Hindlimb muscle (tissue), 1 donor: ENCODE data around the gene CACNA1A. TPM values are rescaled to one million over a fixed set of nuclear protein-coding genes. Genes with fewer than 3 reads are reported as not detected.

Experiments
- DNase-seq: peaks from one replicate; pipeline ENCODE4 v3.0.0-alpha.2; 2013
- polyA plus RNA-seq: library from polyadenylated mRNA; unstranded; fragments of 120-200 nt; gene quantifications from one replicate; pipeline ENCODE4 v1.2.1, GENCODE V29; 2013; ENCODE audit not compliant: insufficient read length

Gene CACNA1A
- polyA plus RNA-seq, 1 donor: 1.8 TPM

DNA sequence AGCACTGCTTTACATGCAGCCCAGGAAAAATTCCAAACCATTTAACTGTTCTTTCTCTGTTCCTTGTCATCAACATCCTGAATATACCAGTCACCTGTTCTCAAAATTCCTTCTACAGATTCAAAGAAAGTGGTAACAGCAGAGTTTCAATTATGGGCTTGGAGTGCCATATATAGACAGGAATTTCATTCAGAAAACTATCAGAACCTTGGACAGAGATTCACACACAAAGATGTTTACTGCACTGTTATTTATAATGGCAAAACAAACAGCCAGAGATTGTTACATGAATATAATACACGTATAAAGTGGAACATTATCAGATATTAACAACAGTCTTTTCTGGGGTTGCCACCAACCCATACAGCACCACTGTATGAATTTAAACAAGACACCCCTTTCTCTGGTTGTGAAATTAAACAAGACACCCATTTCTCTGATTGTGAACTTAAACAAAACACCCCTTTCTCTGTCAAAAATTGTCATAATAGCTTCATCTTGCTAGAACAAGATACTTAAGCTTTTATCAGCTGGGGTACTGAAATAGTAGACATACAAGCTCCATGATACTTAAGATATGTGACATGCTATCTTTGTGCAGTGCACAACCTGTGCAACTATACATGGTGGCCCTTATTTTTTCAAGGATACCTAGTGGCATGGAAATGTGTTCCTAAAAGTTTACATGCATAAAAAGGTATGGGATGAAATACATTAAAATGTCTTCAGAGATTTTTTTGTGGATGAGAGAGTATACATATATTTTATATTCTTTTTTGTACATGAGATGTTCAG lies 12.6 kb downstream of the CACNA1A start:
- DNase-seq: no peak

DNA sequence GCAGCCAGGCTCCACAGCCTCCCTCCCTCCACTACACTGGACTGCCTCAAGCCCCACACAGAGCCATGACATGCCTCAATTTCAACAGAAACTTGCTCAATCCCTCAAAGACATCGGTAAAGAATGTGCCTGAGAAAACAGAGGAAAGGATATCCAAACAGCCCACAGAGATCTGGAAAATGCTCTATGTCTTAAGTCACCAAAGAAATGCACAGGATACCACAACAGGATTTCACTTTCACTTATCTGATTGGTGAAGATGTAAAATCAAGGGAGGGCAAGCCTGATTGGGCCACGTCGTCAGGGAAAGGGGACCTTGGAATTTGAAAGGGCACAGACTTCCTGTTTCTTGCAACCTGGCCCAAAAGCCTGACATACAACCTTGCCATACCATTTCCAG lies 14.2 kb downstream of the CACNA1A start:
- no peak for DNase-seq

DNA sequence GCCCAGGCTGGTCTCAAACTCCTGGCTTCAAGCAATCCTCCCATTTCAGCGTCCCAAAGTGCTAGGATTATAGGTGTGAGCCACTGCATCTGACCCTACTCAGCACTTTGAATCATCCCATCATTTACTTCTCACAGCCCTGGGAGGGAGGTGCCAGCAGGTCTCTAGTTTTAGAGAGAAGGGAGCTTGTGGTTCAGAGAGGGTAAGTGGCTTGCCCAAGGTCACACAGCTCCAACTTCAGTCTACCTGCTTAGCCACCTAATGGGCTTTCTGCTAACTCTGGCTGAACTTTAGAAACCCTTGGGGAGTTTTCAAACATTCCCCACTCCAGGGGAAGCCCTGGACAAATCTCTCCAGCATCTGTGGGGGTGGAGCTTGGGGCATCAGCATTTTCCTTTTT lies 18.3 kb downstream of the CACNA1A start:
- no peak for DNase-seq

DNA sequence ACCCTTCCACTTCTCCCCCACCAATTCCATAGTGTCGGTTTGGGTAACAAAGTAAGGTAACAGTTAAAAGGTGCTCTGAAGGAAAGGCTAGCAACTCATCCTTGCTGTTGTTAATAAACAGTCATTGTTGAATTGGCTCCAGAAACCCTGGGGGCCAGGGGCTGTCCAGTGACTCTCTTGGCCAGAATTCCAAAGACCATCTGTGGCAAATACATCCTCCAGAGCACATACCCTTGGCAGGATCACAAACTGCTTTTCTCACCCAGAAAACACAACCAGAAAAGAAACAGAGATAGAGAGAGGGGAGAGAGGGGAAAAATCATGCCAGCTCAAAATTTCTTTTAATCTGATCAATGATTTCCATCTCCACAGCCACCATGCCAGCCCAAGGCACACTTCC lies 22.1 kb downstream of the CACNA1A start:
- no peak for DNase-seq

DNA sequence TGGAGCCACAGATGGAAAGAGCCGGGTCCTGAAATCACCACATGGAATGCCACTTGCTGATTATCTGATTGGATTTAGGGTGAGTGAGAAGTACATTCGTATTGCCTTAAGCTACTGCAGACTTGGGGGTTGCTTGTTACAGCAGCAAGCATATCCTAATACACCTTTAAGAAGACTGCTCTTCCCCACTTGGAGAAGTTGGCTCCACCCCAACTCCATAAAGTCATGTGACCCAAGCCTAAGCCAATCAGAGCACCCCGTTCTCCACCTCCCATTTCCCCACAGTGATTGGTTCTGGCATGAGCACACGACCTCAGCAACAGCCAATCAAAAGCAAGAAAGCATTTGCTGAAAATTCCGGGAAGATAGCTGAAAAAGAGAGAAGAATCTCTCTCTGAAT lies 23.1 kb downstream of the CACNA1A start:
- DNase-seq: no peak

DNA sequence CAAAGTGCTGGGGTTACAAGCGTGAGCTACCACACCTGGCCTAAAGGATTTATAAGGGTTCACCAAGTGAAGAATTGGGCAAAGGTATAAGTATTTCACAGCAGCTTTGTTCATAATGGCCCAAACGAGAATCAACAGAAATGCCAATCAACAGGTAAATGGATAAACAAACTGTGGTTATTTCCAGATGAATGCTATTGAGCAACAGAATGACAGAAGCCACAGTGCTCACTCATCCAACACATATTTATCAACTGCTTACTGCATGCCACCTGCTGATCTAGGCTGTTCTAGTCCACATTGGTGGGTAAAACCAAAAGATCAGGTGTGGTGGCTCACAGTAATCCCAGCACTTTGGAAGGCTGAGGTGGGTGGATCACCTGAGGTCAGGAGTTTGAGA lies 27.7 kb downstream of the CACNA1A start:
- no peak for DNase-seq

DNA sequence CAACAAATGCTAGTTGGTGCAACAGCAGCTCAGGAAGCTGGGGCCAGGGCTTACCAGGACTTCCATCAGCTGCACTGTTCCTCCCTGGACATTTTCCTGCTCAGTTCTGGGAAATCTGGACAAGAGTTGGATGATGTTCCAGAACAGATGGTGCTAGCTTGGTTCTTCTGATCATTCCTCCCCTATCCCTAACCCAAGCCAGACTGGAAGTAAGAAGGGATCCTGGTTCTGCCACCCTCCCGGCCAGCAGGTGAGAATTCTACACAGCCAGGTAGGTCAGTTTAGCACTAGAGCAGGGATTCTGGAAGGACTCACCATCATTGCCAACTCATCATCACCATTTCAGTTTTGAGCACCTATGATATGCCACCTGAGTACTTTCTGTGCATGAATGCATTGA lies 30.2 kb downstream of the CACNA1A start:
- no peak for DNase-seq

DNA sequence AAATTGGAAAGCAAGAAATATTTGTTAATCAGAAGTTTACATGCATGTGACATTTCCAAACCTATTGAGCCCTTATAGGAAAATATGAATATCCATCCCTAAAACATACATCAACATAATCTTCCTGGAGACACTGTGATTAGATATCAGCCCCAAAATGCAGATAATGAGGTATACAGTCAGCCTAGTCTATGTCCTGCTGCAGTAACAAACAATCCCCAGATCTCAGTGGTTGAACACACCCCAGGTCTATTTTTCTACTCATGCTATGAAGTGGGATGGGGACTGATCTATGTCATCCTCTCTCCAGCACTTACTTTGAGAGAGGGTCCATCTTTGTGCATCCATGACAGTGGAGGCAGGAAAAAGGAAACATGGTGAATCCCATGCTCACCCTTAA lies 31.2 kb downstream of the CACNA1A start:
- no peak for DNase-seq

DNA sequence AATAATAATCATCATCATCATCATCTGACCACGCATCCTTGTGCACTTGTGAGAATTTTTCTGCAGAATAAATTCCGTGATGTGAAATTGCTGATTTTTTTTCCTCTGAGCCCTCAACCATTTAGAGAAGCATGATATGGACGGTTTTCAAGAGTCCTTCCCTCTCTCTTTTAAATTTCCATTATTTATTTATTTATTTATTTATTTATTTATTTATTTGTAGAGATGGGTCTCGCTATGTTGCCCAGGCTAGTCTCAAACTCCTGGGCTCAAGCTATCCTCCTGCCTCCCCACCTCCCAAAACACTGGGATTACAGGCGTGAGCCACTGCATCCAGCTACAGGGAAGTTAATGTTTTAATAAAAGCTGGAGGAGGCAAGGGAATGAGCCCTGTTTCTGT lies 39.6 kb downstream of the CACNA1A start:
- DNase-seq: no peak

DNA sequence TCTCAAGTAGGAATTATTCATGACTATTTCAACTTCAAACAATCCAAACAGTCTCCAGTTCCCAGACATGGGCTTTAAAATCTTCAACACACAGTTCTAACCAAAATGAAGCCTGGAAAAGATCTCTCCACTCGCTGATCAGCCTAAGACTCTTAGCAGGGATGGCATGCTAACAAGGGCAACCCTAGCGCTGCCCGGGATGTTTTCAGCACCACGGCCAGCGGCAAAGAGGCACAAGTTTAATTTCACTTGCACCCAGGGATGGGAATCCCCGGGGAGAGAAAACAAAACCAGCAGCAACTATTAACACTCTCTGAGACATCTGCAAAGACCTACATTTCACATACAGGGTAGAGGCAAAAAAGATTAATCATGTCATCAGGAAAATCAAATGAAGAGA lies 43.0 kb downstream of the CACNA1A start:
- DNase-seq: no peak

DNA sequence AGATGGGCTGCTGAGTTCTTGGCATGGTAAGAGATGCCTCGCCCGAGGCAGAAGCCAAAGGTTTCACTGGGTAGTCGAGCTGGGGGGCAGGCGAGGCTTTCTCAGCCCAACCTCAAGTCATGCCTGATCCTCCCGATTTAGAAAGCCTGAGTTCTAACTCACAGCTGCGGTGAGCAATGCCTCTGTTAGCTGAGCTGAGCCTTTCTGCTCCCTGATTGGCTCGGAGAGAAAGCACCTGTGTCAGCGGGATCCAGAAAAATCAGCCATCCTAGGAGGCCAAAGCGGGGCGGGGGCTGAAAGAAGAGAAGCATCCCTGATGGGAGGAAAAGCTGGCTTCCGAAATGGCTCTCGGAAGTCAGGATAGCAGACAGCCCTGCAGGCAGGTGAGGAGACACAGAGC lies 44.7 kb downstream of the CACNA1A start:
- DNase-seq: no peak

DNA sequence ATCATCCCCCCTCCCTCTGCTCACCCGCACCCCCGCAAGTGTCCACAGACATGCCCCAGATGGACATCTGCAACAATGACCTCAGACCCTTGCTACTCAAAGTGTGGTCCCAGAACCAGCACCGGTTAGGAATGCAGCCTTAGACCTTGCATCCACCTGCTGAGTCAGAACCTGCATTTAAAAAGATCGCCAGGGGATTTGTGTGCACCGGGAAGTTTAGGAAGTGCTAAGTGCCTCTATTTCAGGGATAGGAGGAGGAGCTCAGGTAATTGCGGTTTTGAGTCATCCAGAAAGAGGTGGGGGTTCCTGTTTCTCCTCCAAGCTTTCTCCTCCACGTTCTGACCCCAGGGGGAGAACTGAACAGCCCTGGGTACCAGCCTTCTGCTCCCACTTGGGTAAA lies 46.2 kb downstream of the CACNA1A start:
- DNase-seq: no peak

DNA sequence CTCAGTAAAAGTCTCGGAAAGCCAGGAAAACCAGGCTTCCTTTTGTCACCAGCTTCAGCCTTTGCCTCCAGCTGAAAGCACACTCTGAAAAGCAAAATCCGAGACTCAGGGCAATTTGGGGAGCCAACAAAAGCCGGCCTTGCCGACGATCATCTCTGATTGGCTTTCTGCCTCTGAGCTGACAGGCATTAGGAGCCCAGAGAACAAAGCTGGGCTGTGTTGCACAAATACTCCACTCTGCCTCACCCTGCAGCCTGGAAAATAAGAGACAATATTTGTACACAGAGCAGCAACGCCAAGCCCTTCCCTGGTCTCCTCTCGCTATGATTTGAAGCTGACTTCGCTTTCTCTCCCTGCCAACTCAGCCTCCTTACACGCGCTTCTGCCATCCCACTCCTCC lies 46.9 kb downstream of the CACNA1A start:
- DNase-seq: no peak

DNA sequence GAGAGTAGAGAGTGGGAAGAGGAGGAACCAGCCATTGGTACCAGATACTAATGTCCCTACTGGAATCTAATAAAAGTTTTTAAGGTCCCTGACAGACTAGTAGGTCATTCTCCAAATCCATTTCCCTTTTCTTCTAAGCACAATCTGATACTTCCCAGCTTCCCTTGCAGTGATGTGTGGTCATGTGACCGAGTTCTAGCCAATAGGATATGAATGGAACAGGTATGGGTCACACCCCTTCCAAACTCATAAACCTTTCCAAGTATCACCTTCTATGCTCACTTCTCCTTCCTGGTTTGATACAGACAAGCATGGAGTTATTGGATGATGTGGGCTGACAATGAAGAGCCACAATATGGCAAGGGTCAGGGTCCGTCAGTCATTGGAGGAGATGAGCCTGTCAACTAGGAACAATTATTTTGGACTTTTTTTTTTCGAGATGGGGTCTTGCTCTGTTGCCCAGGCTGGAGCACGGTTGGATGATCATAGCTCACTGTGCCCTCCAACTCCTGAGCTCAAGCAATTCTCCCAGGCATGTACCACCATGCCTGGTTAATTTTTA lies 54.8 kb downstream of the CACNA1A start:
- no peak for DNase-seq

DNA sequence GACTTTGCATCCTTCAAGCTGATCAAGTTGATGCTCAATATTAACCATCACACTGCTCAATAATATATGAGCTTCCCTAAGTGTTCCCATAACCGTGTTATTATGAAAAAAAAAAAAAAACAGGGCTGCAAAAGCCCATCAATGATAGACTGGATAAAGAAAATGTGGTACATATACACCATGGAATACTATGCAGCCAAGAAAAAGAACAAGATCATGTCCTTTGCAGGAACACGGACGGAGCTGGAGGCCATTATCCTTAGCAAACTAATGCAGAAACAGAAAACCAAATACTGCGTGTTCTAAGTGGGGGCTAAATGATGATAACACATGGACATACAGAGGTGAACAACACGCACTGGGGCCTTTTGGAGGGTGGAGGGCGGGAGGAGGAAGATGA lies 58.3 kb downstream of the CACNA1A start:
- DNase-seq: no peak

DNA sequence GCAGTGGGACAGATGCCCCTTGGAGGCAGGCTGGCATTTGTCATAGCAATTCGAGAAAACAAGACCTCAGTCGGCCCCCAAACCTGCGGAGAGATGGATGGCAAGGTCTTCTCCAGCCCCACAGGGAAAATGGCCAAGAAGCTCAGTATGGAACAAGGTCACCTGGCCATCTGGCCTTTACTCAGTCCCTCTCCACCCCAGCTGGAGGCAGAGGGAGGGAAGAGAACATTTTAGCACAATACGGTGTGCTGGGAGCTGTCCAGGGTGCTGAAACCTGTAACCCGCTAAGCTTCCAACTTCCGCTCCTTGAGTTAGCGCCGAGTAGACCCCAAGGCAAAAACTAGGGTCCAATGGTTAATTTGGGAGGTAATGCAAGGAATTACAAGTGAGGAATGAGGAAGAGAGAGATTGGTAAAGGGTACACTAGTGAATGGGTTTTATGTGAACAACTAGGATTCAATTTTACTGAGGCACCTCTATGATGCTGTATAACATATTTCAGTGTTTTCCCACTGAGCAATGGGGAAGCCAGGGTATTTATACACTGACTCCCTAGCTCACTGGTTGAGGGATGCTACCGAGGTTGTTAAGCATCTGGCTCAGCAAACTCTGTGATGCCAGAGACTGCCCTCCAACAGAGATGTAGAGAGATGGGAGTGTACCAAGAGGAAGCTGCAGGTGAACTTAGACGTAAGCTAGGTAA lies 64.3 kb downstream of the CACNA1A start:
- DNase-seq: peak; percentile 46

DNA sequence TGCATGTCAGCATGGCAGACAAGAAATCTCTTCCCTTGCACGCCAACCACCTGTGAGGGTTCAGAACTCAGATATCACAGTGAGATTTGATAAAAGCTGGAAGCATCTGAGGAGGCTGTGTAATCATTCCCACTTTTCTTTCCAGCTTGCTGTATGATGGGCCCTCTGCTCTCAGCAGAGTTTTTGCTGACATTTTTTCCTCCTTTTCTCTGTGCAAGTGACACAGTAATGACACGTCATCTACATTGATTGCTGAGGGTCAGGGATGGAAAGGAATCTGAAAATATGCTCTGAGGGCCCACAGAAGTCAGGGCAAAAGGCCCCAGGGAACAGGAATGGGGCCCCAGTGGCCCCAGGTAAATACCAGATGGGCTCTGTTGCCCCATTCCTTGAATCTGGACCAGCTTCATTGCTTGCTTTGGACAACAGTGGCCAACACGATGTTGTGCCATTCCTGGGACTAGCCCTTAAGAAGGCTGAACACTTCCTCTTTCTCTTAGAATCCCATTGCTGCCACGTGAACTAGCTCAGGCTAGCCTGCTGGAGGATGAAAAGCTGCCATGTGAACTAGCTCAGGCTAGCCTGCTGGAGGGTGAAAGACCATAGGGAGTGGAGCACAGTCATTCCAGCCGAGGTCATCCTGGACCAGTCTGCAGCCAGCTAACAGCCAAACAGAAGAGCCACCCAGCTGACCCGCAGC lies 68.2 kb downstream of the CACNA1A start:
- DNase-seq: no peak

DNA sequence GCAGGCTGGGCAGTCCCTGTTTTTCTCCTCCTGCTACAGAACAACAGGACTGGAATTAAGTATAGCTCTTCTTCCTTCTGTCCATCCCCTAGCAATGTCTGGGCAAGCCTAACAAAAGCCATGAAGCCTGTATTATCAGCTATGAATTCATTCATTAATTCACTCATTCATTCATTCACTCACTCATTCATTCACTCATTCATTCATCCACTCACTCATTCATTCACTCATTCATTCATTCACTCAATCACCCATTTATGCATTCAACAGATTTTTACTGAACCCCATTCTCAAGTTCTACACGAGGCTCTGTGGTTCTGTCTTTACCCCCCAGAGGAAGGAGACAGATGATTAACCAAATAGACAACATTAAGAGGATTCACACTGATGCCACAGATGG lies 69.9 kb downstream of the CACNA1A start:
- DNase-seq: no peak

DNA sequence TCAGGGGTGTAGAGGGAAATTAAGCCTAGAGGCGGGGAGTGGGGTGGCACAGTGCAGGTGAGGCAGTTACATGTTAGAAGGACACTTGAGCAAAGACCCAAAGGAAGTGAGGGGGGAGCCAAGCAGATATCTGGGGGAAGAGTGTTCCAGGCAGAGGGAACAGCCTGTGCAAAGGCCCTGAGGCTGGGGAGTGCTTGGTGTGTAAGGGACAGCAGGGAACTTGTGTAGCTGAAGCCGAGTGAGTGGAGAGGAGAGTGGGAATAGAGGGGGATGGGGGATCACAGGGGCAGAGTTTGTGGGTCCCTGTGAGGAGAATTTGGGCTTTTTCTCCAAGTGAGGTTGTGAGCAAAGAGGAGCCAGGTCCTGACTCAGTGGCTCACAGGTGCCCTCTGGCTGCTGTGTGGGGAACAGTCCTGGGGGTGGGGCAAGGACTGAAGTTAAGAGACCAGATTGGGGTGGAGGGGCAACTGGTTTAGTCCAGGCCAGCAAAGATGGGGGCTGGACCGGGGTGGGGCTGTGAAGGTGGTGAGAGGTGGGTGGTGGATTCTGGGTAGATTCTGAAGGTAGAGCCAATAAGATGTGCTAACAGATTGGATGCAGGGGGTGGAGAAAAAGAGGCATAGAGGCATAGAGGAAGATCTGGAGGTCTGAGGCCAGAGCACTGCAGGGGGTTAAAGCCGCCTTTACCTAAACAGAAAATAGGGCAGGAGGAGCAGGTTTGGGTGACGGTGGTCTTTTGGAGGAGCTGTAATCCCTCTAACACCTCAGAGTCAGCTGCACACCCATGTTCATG lies 75.3 kb downstream of the CACNA1A start:
- DNase-seq: no peak

DNA sequence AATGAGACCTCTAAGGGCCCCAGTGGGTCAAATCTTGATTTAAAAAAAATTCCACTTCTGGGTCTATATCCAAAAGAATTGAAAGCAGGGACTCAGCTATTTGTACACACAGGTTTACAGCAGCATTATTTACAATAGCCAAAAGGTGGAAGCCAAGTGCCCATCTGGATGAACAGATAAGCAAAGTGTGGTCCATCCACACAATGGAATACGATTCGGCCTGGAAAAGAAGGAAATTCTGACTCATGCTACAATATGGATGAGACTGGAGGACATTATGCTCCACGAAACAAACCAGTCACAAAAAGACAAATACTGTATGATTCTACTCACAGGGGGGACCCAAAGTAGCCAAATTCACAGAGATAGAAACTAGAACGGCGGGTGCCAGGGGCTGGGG lies 76.7 kb downstream of the CACNA1A start:
- no peak for DNase-seq

DNA sequence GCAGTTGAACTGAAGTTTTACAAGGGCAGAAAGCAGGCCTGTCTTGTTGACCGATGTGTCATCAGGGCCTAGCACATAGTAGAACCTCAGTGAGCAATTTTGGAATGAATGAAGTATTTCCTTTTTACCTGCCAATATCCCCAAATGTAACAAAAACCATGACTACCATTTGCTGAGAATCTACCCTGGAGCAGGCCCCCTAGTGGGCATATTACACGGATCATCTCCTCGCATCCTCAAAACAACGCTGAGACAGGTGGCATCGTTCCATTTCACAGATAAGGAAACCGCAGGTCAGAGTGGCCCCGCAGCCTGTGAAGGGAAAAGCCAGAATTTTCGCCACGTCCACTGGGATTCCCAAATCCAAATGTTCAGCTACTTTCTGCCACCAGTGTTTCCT lies 77.9 kb downstream of the CACNA1A start:
- DNase-seq: no peak

DNA sequence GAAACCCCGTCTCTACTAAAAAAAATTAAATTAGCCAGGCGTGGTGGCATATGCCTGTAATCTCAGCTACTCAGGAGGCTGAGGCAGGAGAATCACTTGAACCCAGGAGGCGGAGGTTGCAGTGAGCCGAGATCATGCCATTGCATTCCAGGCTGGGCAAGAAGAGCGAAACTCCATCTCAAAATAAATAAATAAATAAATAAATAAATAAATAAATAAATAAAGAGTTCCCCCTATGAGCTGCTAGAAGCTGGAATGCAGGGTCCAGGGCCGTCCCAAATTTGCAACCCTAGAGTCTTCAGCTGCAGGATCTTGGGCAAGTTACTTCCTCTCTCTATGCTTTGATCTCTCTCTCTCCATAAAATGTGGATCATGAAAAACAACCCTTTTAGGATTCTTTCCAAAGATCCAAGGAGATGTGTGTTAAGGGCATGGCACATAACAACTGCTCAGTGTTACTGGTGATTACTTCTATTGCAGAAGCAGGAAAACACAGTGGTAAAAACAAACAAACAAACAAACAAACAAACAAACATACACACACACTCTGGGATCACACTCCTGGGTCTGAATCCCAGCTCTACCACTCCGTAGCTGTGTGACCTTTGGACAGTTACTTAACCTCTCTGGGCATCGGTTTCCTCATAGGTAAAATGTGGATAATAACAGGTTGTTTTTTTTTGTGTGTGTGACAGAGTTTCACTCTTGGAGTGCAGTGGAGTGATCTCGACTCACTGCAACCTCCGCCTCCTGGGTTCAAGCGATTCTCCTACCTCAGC lies 78.8 kb downstream of the CACNA1A start:
- DNase-seq: no peak
